AG09309 (cell line): Measurements from ENCODE around the gene ACAD11.

Experiments used
- DNase-seq: peaks from one replicate; pipeline ENCODE4 v3.0.0-alpha.2; 2010; ENCODE audit warnings: low read depth
- H3K4me3 ChIP-seq: 2 replicates; pipeline ENCODE4 v1.5.1; 2011; ENCODE audit warnings: mild to moderate bottlenecking, low read depth, low read length, moderate library complexity; ENCODE audit not compliant: control insufficient read depth
- CTCF ChIP-seq: IDR thresholded peaks from 2 replicates; pipeline ENCODE4 v1.5.1; 2011; ENCODE audit warnings: mild to moderate bottlenecking, low read depth, low read length, inconsistent platforms; ENCODE audit not compliant: insufficient read depth, control insufficient read depth; ENCODE audit errors: missing control alignments

Gene ACAD11

GRCh38 chr3:132573797-132574211, 85.8 kb downstream of the ACAD11 start:
- DNase-seq: no peak
- TF ChIP-seq CTCF: no peak
- no peak overlapping the region for H3K4me3 ChIP-seq

GRCh38 chr3:132570016-132570415, 89.6 kb downstream of the ACAD11 start:
- H3K4me3 ChIP-seq: no peak overlapping the region
- no peak for DNase-seq
- no peak for TF ChIP-seq CTCF

GRCh38 chr3:132569580-132569979, 90.0 kb downstream of the ACAD11 start:
- no peak for TF ChIP-seq CTCF
- H3K4me3 ChIP-seq: no peak overlapping the region
- no peak for DNase-seq

- DNase-seq: no peak
- no peak for TF ChIP-seq CTCF
Measured at GRCh38 chr3:132569153-132569552, 90.5 kb downstream of the ACAD11 start.

GRCh38 chr3:132568422-132568821, 91.2 kb downstream of the ACAD11 start:
- no peak overlapping the region for H3K4me3 ChIP-seq
- DNase-seq: no peak
- no peak for TF ChIP-seq CTCF

More at GRCh38 chr3:132569153-132569552, 90.5 kb downstream of the ACAD11 start:
- H3K4me3 ChIP-seq: no peak overlapping the region

- no peak for DNase-seq
- no peak for TF ChIP-seq CTCF
- no peak overlapping the region for H3K4me3 ChIP-seq
Measured at GRCh38 chr3:132564070-132564465, 95.5 kb downstream of the ACAD11 start.

GRCh38 chr3:132563420-132564069, 96.1 kb downstream of the ACAD11 start:
- DNase-seq: no peak
- no peak for TF ChIP-seq CTCF
- H3K4me3 ChIP-seq: no peak overlapping the region
